ENCODE results near the gene LARP4. TPM values are rescaled to one million over a fixed set of nuclear protein-coding genes. Genes with fewer than 3 reads are reported as not detected.

LARP4 gene
- polyA plus RNA-seq, 3 donors: 5.9 to 15.8 (median 11.7) TPM

DNA sequence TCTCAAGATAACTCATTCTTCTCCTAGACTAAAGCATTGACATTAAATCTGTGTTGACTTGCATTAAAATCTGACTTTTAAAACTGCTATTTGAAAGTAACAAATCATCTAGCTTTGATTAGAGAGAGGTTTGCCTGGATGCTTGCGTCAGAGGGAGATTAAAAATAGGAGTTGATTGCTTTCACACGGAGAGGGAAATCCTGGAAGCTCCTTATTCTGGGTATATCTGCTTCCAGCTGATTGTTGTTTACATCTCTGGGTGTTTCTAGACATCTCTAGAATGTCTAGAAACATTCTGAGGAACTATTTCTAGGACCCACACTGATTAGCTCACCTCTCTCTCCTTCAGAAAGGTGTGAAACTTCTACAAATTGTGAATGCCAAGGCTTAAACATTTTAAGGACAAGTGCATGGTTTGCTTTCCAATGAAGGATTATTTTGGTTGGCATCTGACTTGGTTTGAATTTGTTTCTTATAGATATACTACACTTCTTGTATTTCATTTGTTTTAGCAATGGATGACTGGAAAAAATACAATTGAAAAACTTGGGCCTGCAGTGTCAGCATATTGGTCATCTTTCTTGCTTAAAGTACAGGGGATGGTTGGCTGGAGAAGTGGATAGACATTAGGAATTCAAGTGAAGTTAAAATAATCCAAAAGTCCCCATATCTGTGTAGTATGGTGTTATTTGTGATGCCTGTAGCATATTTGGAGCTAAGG is 106.2 kb downstream of the LARP4 start:
- Histone ChIP-seq H2AFZ (ENCODE audit: insufficient read depth, low read depth, low read length, poor library complexity, severe bottlenecking) (no peak overlapping the region), H3K4me2 (replicated peaks; ENCODE audit: extremely low read depth, low read length, poor library complexity, severe bottlenecking) (peak overlapping the region; percentile 93), H3K27me3 (ENCODE audit: control insufficient read depth in 2 of 2, insufficient read depth in 2 of 2, low read length in 2 of 2) (no peaks in the 10 kb centered on the region), H3K4me3 (replicated peaks in 1 of 3; ENCODE audit: low read depth in 2 of 3, low read length in 3 of 3) (peak overlapping the region in 1 of 3 experiments; percentile 93), H3K9me3 (replicated peaks in 1 of 2; ENCODE audit: control insufficient read depth in 1 of 2, insufficient read depth in 1 of 2, low read length in 2 of 2) (no peaks in the 10 kb centered on the region), H3K36me3 (replicated peaks in 1 of 2; ENCODE audit: control insufficient read depth in 1 of 2, insufficient read depth in 2 of 2, low read length in 2 of 2) (no peaks in the 10 kb centered on the region), H4K20me1 (ENCODE audit: insufficient read depth, low read length) (peaks cover 45% of the 10 kb centered on the region), H3K27ac (ENCODE audit: low read depth in 1 of 2, low read length in 2 of 2) (peak overlapping the region in 1 of 2 donors; percentile 92), H3K79me2 (ENCODE audit: insufficient read depth, low read length) (peaks cover 71% of the 10 kb centered on the region), H3K9ac (ENCODE audit: insufficient read depth, low read length, poor library complexity, severe bottlenecking) (no peak overlapping the region), H3K4me1 (ENCODE audit: control insufficient read depth in 1 of 2, insufficient read depth in 2 of 2, low read length in 2 of 2) (peaks cover 43 to 45% of the 10 kb centered on the region in 2 donors)
- Mint-ChIP-seq H3K9me3 (peaks cover 0 to 1% (median 0%) of the 10 kb centered on the region in 7 donors), H3K4me1 (peaks cover 45% of the 10 kb centered on the region), H3K27ac (peak overlapping the region in 3 of 7 donors; percentile 27 to 93 (median 91)), H3K27me3 (ENCODE audit: low read depth in 3 of 3) (no peaks in the 10 kb centered on the region), H3K4me3 (peak overlapping the region; percentile 46 to 91), H3K36me3 (no peaks in the 10 kb centered on the region)
- TF ChIP-seq, protein P1, sequence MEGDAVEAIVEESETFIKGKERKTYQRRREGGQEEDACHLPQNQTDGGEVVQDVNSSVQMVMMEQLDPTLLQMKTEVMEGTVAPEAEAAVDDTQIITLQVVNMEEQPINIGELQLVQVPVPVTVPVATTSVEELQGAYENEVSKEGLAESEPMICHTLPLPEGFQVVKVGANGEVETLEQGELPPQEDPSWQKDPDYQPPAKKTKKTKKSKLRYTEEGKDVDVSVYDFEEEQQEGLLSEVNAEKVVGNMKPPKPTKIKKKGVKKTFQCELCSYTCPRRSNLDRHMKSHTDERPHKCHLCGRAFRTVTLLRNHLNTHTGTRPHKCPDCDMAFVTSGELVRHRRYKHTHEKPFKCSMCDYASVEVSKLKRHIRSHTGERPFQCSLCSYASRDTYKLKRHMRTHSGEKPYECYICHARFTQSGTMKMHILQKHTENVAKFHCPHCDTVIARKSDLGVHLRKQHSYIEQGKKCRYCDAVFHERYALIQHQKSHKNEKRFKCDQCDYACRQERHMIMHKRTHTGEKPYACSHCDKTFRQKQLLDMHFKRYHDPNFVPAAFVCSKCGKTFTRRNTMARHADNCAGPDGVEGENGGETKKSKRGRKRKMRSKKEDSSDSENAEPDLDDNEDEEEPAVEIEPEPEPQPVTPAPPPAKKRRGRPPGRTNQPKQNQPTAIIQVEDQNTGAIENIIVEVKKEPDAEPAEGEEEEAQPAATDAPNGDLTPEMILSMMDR (IDR thresholded peaks at IDR 0.05): no peak
- no CpG with 5 or more reads among the region's 2 CpGs for WGBS (ENCODE audit: insufficient coverage)
- intact Hi-C loops (cut with micrococcal nuclease): loop anchor here in 1 of 2 donors (1.0 to 10.0 kb wide), 3 partner anchors 8 to 258 kb away; partner anchors contain the start of gene ATF1
- DNase-seq: no peak

GRCh38 chr12:50507474-50507838 is 106.8 kb downstream of the LARP4 start:
- 94% methylated on average over 2 of the region's 11 CpGs for WGBS (ENCODE audit: insufficient coverage)
- Histone ChIP-seq H3K4me2 (replicated peaks; ENCODE audit: extremely low read depth, low read length, poor library complexity, severe bottlenecking) (no peak overlapping the region), H4K20me1 (ENCODE audit: insufficient read depth, low read length) (peaks cover 50% of the 10 kb centered on the region), H3K36me3 (replicated peaks in 1 of 2; ENCODE audit: control insufficient read depth in 1 of 2, insufficient read depth in 2 of 2, low read length in 2 of 2) (no peaks in the 10 kb centered on the region), H3K4me3 (replicated peaks in 1 of 3; ENCODE audit: low read depth in 2 of 3, low read length in 3 of 3) (no peak overlapping the region), H3K9ac (ENCODE audit: insufficient read depth, low read length, poor library complexity, severe bottlenecking) (no peak overlapping the region), H3K27me3 (ENCODE audit: control insufficient read depth in 2 of 2, insufficient read depth in 2 of 2, low read length in 2 of 2) (no peaks in the 10 kb centered on the region), H3K27ac (ENCODE audit: low read depth in 1 of 2, low read length in 2 of 2) (peak overlapping the region; percentile 3 to 36), H3K4me1 (ENCODE audit: control insufficient read depth in 1 of 2, insufficient read depth in 2 of 2, low read length in 2 of 2) (peaks cover 43 to 45% of the 10 kb centered on the region in 2 donors), H3K79me2 (ENCODE audit: insufficient read depth, low read length) (peaks cover 77% of the 10 kb centered on the region), H3K9me3 (replicated peaks in 1 of 2; ENCODE audit: control insufficient read depth in 1 of 2, insufficient read depth in 1 of 2, low read length in 2 of 2) (no peaks in the 10 kb centered on the region), H2AFZ (ENCODE audit: insufficient read depth, low read depth, low read length, poor library complexity, severe bottlenecking) (no peak overlapping the region)
- DNase-seq: no peak
- Mint-ChIP-seq H3K36me3 (no peaks in the 10 kb centered on the region), H3K4me1 (peaks cover 45% of the 10 kb centered on the region), H3K27me3 (ENCODE audit: low read depth in 3 of 3) (no peaks in the 10 kb centered on the region), H3K27ac (peak overlapping the region in 3 of 7 donors; percentile 27 to 69 (median 35)), H3K4me3 (no peak overlapping the region), H3K9me3 (no peaks in the 10 kb centered on the region)
- intact Hi-C loops (cut with micrococcal nuclease): loop anchor here in 1 of 2 donors (5.0 to 10.0 kb wide), 2 partner anchors 45 to 257 kb away; partner anchors contain the start of gene ATF1
- TF ChIP-seq, protein P1 (IDR thresholded peaks at IDR 0.05): no peak
